Mucosa of rectum (tissue), 2 donors: ENCODE data around the gene PSMC4.
"Not testable (repeated sequence)": the region's sequence is repeated elsewhere in the genome, so short reads cannot be mapped to it uniquely, and the experiment has no call there.

Source experiments
- H3K27ac ChIP-seq, 2 donors: one replicate each; pipeline ENCODE4 v1.7.0; 2013; ENCODE audit warnings: inconsistent platforms in 2 of 2, low read depth in 2 of 2, low read length in 2 of 2
- H3K27me3 ChIP-seq, 2 donors: one replicate each; pipeline ENCODE4 v1.7.0; 2013; ENCODE audit warnings: low read length in 2 of 2; ENCODE audit not compliant: control insufficient read depth in 2 of 2, insufficient read depth in 2 of 2
- H3K36me3 ChIP-seq, 2 donors: one replicate each; pipeline ENCODE4 v1.7.0; 2013; ENCODE audit warnings: low read length in 2 of 2; ENCODE audit not compliant: control insufficient read depth in 2 of 2, insufficient read depth in 2 of 2
- H3K4me1 ChIP-seq, 2 donors: one replicate each; pipeline ENCODE4 v1.7.0; 2013; ENCODE audit warnings: low read length in 2 of 2, mild to moderate bottlenecking in 1 of 2; ENCODE audit not compliant: control insufficient read depth in 2 of 2, insufficient read depth in 2 of 2
- H3K4me3 ChIP-seq, 2 donors: one replicate each; pipeline ENCODE4 v1.7.0; 2013; ENCODE audit warnings: low read length in 2 of 2
- H3K9ac ChIP-seq, 2 donors: one replicate each; pipeline ENCODE4 v1.7.0; 2013; ENCODE audit warnings: low read length in 2 of 2, low read depth in 1 of 2, mild to moderate bottlenecking in 1 of 2
- H3K9me3 ChIP-seq, 2 donors: one replicate each; pipeline ENCODE4 v1.7.0; 2013; ENCODE audit warnings: low read length in 2 of 2; ENCODE audit not compliant: control insufficient read depth in 2 of 2
- donor health status: healthy.
- donor health status: Normal muscosa, but diverticular disease.

Gene PSMC4

GRCh38 chr19:39941615-39942365, 29.2 kb upstream of the PSMC4 start:
- H3K4me1 ChIP-seq = peaks cover 45 to 54% of the 10 kb centered on the region in 2 donors
- H3K27ac ChIP-seq = peak overlapping the region; percentile 92
- peak overlapping the region; percentile 52 to 60 for H3K9ac ChIP-seq
- peak overlapping the region; percentile 10 to 53 for H3K4me3 ChIP-seq
- H3K9me3 ChIP-seq = no peaks in the 10 kb centered on the region
- H3K36me3 ChIP-seq = no peaks in the 10 kb centered on the region
- H3K27me3 ChIP-seq = no peaks in the 10 kb centered on the region

GRCh38 chr19:39942366-39942730, 28.6 kb upstream of the PSMC4 start:
- H3K27ac ChIP-seq = peak overlapping the region; percentile 92

GRCh38 chr19:39943586-39943985, 27.4 kb upstream of the PSMC4 start:
- Histone ChIP-seq H3K4me1 (peaks cover 41 to 46% of the 10 kb centered on the region in 2 donors), H3K9me3 (no peaks in the 10 kb centered on the region), H3K4me3 (peak overlapping the region in 1 of 2 donors; percentile 13), H3K27ac (peak overlapping the region; percentile 92), H3K9ac (peak overlapping the region; percentile 41 to 52), H3K27me3 (no peaks in the 10 kb centered on the region), H3K36me3 (no peaks in the 10 kb centered on the region)

More at GRCh38 chr19:39942366-39942730, 28.6 kb upstream of the PSMC4 start:
- Histone ChIP-seq H3K9me3 (no peaks in the 10 kb centered on the region), H3K36me3 (no peaks in the 10 kb centered on the region), H3K4me1 (peaks cover 43 to 51% of the 10 kb centered on the region in 2 donors), H3K9ac (peak overlapping the region in 1 of 2 donors; percentile 60), H3K4me3 (peak overlapping the region; percentile 10 to 53), H3K27me3 (no peaks in the 10 kb centered on the region)

- Histone ChIP-seq H3K9ac (no peak overlapping the region), H3K9me3 (no peaks in the 10 kb centered on the region), H3K4me3 (no peak overlapping the region), H3K36me3 (no peaks in the 10 kb centered on the region), H3K27me3 (no peaks in the 10 kb centered on the region), H3K4me1 (peaks cover 37 to 38% of the 10 kb centered on the region in 2 donors), H3K27ac (peak overlapping the region in 1 of 2 donors; percentile 52)
Measured at GRCh38 chr19:39946532-39946931, 24.4 kb upstream of the PSMC4 start.

GRCh38 chr19:39949026-39949747, 21.8 kb upstream of the PSMC4 start:
- Histone ChIP-seq H3K27ac (no peak overlapping the region), H3K27me3 (no peaks in the 10 kb centered on the region), H3K4me1 (peaks cover 21 to 23% of the 10 kb centered on the region in 2 donors), H3K4me3 (no peak overlapping the region), H3K36me3 (no peaks in the 10 kb centered on the region), H3K9ac (no peak overlapping the region), H3K9me3 (no peaks in the 10 kb centered on the region)

- H3K27me3 ChIP-seq = no peaks in the 10 kb centered on the region
- no peak overlapping the region for H3K4me3 ChIP-seq
- H3K9ac ChIP-seq = no peak overlapping the region
- no peaks in the 10 kb centered on the region for H3K36me3 ChIP-seq
- no peaks in the 10 kb centered on the region for H3K9me3 ChIP-seq
- peaks cover 10% of the 10 kb centered on the region in 2 donors for H3K4me1 ChIP-seq
- H3K27ac ChIP-seq = peak overlapping the region in 1 of 2 donors; percentile 16
Measured at GRCh38 chr19:39951065-39951650, 19.8 kb upstream of the PSMC4 start.

GRCh38 chr19:39951686-39952085, 19.3 kb upstream of the PSMC4 start:
- H3K36me3 ChIP-seq = no peaks in the 10 kb centered on the region
- H3K9ac ChIP-seq = no peak overlapping the region
- no peak overlapping the region for H3K4me3 ChIP-seq
- no peaks in the 10 kb centered on the region for H3K27me3 ChIP-seq
- H3K27ac ChIP-seq = no peak overlapping the region
- no peaks in the 10 kb centered on the region for H3K9me3 ChIP-seq
- H3K4me1 ChIP-seq = peaks cover 8 to 10% of the 10 kb centered on the region in 2 donors

- no peaks in the 10 kb centered on the region for H3K36me3 ChIP-seq
- no peaks in the 10 kb centered on the region for H3K9me3 ChIP-seq
- H3K9ac ChIP-seq = no peak overlapping the region
- H3K4me1 ChIP-seq = peaks cover 6 to 10% of the 10 kb centered on the region in 2 donors
- H3K27me3 ChIP-seq = no peaks in the 10 kb centered on the region
- H3K4me3 ChIP-seq = no peak overlapping the region
- H3K27ac ChIP-seq = no peak overlapping the region
Measured at GRCh38 chr19:39953915-39954314, 17.1 kb upstream of the PSMC4 start.

GRCh38 chr19:39957886-39958285, 13.1 kb upstream of the PSMC4 start:
- H3K27me3 ChIP-seq, H3K9me3 ChIP-seq, H3K27ac ChIP-seq, H3K9ac ChIP-seq, H3K36me3 ChIP-seq, H3K4me3 ChIP-seq, H3K4me1 ChIP-seq: not testable (repeated sequence)

- not testable (repeated sequence) for H3K36me3 ChIP-seq, H3K9me3 ChIP-seq, H3K9ac ChIP-seq, H3K27me3 ChIP-seq, H3K4me3 ChIP-seq, H3K27ac ChIP-seq, H3K4me1 ChIP-seq
Measured at GRCh38 chr19:39958942-39959341, 12.0 kb upstream of the PSMC4 start.
